Fibroblast of villous mesenchyme (primary cell): ENCODE data around the gene GLT1D1. TPM values are rescaled to one million over a fixed set of nuclear protein-coding genes. Genes with fewer than 3 reads are reported as not detected.

Experiments used
- DNase-seq: peaks from one replicate; pipeline ENCODE4 v3.0.0-alpha.2; 2010; ENCODE audit warnings: low read depth
- H3K4me3 ChIP-seq: 2 replicates; pipeline ENCODE4 v1.5.1; 2011; ENCODE audit warnings: low read depth, mild to moderate bottlenecking, low read length
- CTCF ChIP-seq: IDR thresholded peaks from 2 replicates; pipeline ENCODE4 v1.5.1; 2012; ENCODE audit warnings: low read depth, mild to moderate bottlenecking, low read length; ENCODE audit not compliant: insufficient read depth
- total RNA-seq: library from RNA; depleted of rRNA; stranded (reverse); fragments of >200 nt; gene quantifications from 2 replicates; pipeline ENCODE4 v1.2.3, GENCODE V29; 2012

GLT1D1 gene
- total RNA-seq, 1 donor, result under 0.01 TPM

DNA sequence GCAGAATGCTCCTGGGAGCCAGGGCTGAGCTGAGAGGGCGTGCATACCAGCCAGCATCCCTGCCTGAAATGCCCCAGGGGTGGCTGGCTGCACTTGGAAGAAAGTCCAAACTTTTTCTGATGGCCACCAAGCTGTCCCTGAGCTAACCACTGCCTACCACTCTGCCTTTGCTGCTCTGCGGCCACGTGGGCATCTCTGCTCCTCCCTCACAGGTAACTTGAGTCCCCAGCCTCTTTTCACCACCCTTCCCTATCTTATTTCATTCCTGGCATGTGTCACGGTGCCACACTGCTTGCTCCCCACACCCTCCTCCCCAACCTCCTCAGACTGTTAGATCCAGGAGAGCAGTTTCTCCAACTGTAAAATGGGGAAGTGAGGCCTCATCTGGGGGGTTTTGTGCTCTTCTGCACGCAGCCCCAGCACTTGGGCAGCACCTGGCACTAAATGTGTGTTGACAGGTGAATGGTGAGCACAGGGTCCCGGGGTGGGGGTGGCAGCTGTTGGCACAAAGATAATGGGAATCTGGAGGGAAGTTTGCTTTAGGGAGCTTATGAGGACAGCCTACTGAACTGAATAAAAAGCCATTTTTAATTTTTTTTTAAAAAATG lies 113.0 kb downstream of the GLT1D1 start:
- TF ChIP-seq CTCF, result no peak
- no peak for DNase-seq
- H3K4me3 ChIP-seq, result no peak overlapping the region

DNA sequence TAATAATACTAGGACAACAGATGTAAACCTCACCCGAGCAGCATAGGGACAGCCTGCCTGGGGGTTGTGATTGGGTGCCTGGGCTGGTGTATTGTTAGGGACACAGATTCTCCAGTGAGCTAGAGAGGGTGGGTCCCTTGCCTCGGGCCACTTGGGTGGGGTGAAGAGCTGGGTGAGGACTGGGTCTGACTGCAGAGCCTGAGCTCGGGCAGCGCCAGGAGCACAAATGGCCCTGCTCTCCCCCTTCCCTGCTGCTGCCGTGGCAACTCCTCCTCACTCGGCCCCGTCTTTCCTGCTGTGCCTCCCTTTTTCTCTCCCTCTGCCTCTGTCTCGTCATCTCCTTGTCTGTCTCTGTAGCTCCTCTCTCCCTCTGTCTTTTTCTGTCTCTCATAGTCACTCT lies 115.4 kb downstream of the GLT1D1 start:
- TF ChIP-seq CTCF, result no peak
- H3K4me3 ChIP-seq, result no peak overlapping the region
- DNase-seq, result no peak

DNA sequence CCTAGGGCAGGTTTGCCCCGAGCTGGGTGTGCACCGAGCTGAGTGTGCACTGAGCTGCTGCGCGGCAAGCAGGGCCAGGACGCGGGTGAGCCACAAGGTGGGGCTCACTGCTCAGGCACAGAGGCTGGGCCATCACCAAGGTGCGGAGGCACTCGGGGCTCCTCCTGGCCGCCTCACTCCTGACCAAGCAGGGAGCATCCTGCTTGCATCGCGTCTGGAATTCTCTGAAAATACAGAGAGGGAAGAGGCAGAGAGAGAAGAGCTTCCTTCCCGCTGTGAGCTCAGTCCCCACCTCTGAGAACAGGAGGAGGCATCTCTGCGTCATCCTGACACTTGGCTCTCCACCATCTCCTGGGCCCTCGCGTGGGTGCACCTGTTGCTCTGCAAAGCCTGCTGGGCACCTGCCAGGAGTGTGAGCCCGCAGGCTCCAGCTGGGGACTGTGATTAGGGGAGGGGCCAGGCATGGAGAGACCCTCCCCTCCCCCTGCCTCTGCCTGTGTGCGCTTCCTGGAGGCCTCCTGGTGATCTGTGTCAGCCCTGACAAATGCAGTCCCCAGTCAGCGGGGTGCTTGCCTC lies 116.3 kb downstream of the GLT1D1 start:
- TF ChIP-seq CTCF, result no peak
- no peak overlapping the region for H3K4me3 ChIP-seq
- no peak for DNase-seq

DNA sequence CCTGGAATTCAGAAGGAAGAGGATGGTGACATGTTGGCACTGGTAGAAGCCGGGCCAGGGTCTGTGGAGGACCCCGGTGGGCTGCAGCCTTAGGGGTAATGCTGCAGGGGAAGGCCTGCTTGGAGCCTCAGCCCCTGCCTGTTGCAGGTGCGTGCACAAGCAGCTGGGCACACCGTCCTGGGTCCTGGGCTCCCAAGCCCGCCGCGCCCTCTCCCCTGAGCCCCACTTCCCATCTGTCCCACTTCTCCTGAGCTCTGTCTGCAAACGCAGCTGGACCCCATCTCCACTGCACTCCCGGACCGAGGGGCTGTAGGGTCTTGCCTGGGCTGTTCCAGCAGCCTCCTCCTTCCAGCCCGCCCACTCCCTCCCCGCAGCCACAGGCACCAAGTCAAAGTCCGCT lies 116.8 kb downstream of the GLT1D1 start:
- TF ChIP-seq CTCF, result no peak
- H3K4me3 ChIP-seq, result no peak overlapping the region
- no peak for DNase-seq

- DNase-seq, result no peak
- no peak overlapping the region for H3K4me3 ChIP-seq
- TF ChIP-seq CTCF, result no peak
Observed at GRCh38 chr12:128970941-128971340, 117.7 kb downstream of the GLT1D1 start.

DNA sequence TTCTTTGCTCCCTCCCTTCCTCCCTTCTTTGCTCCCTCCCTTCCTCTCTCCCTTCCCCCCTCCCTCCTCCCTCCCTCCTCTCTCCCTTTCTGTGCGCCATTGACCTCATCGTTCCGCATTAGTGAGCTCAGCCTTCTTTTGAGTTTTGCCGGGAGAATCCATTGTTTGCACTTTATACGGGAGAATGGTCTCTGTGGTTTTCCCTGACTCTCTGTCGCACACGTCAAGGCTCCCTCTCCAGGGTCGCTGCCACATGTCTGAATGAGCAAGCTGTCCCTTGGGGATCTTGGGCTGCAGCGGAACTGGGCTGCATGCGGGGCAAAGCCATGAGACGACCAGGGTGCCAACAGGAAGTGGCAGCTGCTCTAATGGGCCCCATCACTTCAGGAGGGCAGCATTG lies 118.5 kb downstream of the GLT1D1 start:
- H3K4me3 ChIP-seq, result no peak overlapping the region
- TF ChIP-seq CTCF, result no peak
- DNase-seq, result no peak

DNA sequence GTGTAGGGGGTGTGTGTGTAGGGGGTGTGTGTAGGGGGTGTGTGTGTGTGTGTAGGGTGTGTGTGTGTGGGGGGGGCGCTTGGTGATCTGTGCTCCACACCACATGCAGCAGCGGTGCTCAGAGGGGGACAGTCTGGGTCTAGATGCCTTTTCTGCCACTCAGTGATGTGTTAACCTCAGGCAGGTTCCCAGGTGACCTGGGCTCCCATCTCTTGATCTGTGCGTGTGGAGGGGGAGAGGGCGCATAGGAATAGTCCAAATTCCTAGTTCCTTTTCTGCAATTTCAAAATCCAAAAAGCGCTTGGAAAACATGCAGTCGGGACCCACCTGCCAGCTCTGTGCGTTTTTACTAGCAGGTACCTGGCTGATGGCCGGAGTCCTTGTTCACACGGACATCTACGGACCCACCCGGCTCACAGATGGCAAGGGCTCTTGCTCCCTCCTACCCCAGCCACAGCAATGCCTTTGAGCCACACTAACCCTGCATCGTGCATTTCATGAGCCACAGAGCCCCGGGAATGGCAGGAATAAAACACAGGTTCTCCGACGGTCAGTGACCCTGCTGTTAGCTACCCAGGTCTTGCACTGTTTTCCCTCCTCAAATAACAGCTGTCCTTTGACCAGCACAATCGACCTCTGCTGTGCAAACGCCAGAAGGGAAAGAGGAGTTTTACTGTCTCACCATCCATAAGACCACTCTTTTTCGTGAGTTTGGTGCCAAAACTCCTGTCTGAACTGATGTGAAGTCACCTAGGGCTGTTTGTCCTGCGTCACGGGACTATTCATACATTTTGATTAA lies 120.8 kb downstream of the GLT1D1 start:
- DNase-seq, result no peak
- no peak for TF ChIP-seq CTCF
- no peak overlapping the region for H3K4me3 ChIP-seq
